Measurements from ENCODE around the gene SMIM43.
A peak's percentile ranks its signal among the peaks of the same experiment; 100 is the strongest.

The SMIM43 gene

GRCh38 chr4:121764702-121765367 is at the start of gene SMIM43:
Gene SMIM43, minus strand, starts transcription at chr4:121765164. Its CDS starts 59 bp downstream, at chr4:121765105.
- no peak for DNase-seq

- no peak for DNase-seq
Observed at GRCh38 chr4:121814756-121815155, 49.8 kb upstream of the SMIM43 start.

DNA sequence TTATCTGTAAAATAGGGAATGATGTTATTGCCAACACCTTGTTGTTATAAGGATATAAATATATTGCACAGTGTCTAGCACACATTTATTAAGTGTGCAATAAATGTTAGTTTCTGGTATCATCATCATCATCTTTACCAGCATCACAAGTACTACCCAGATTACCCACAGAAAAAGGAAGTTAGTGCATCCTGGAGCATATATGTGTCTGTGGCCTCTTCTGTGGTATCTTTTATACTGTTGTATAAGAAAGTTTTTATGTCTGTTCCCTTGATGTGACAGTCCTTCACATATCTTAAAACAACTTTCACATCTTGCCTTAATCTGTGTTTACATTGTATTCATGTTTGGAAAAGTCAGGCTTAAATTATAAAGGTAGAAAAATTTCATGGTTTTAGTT is 46.2 kb upstream of the SMIM43 start:
- no peak for DNase-seq

- DNase-seq = no peak
Observed at GRCh38 chr4:121806411-121806810, 41.4 kb upstream of the SMIM43 start.

GRCh38 chr4:121801715-121802075 is 36.7 kb upstream of the SMIM43 start:
- DNase-seq = no peak

DNA sequence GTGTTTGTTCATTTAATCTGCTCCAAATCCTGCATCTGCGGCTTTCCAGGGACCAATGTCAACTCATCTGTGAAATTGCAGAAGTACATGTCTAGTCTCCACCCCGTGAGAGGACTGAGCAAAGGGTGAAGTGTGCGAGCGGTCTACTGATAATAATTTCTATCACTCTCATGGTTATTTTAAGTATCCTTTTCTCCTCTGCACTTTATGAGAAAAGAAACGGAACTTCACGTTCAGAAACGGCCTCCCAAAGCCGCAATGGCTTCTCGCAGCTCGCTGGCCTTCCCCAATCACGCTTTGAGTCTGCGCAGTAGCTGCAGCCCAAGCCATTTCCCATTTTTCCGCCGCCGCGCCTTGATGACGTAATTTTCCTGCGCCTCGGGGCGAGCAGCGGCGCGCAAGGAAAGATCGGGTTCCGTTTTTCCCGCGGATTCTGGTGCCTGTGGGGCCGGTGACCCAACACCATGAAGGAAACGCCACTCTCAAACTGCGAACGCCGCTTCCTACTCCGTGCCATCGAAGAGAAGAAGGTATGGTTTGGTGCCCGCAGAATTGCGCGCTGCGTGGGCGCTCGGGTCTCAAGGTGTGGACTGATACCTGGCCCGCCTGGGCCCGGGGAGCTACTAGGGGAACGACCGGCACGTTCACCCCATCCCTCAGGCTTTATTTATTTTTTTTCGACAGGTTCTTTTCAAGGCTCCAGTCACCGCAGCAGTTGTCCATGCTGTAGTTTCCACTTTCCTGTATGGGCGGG is 36.2 kb upstream of the SMIM43 start, which contains the start of gene EXOSC9:
EXOSC9 (plus strand) TSS at position 363 of the 754 bp plus-strand sequence; CDS start at position 465, 102 bp downstream.
- DNase-seq = peak; percentile 85 to 95 (median 91)

DNA sequence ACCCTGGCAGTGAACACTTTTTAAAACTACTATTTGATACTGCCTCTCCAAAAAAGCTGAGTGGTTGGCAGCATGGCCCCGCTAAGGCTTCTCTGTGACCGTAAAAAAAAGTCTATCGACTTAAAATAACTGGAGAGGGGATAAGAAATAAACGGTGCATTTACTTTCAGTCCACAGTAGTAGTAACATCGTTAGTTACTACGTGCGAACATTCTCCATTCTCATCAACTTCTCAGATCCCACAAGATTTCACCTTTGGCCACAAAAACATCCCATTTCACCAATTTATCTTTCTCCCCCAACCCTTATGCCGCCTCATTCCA is 35.6 kb upstream of the SMIM43 start:
- DNase-seq = no peak

- DNase-seq = peak in 1 of 6 experiments; percentile 23
Observed at GRCh38 chr4:121799867-121800501, 35.0 kb upstream of the SMIM43 start.

DNA sequence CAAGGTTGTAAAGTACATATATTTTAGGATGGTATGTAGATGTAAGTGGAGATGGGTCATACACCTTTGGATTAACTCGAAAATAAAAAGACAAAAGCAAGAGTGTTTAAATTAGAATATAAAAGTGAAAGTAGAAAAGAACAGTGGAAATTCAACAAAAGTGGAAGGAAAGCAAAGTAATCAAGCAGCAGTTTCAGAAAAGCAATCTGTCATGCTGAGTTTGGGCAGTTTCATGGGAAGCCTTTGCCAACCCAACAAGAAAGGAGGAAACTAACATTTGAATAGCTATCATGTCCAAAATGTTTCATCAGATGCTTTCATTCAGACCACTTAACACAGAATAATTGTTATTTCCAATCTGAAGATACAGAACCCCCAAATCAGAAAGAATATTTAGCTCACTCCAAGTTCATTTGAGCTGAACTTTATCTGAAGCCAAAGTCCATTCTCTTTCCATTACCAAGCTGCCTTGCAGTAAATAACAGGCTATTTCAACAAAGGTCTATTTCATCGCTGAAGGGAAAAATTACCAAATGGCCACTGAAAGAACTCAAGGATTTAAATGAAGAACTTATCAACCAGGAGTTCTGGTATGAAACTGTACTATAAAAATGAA is 34.4 kb upstream of the SMIM43 start:
- DNase-seq = no peak

DNA sequence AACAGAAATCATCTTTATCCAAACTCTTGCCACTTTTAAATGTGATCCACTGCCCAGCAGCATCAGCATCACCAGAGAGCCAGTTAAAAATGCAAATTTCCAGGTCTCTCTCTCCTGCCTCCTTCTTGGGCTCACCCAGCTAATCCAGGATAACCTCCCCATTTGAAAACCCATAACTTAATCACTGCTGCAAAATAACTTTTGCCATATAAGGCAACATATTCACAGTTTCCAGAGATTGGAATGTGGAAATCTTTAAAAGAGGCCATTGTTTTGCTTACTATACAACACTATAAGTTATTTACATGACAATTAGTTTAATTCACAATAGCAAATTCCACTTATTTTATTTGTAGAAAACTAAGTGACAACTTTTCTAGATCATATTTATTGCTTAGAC is 31.3 kb upstream of the SMIM43 start:
- DNase-seq = no peak

GRCh38 chr4:121794505-121795188 is 29.7 kb upstream of the SMIM43 start:
- no peak for DNase-seq

DNA sequence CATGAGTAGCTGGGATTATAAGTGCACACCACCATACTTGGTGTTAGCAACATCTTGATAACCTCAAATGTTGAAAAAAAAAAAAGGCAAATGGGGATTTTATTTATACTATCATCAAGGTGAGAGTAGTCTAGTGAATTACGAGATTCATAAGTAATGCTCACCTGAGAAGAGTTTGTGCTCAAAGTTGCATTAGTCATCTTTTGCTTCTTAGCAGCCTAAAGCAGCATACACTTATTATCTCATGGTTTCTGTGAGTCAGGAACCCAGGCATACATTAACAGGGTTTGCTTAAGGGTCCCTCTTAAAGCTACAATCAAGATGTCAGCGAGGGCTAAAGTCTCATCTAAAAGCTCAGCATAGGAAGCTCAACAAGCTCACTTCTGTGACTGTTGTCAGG is 28.0 kb upstream of the SMIM43 start:
- DNase-seq = no peak

- DNase-seq = no peak
Observed at GRCh38 chr4:121791481-121791880, 26.5 kb upstream of the SMIM43 start.

DNA sequence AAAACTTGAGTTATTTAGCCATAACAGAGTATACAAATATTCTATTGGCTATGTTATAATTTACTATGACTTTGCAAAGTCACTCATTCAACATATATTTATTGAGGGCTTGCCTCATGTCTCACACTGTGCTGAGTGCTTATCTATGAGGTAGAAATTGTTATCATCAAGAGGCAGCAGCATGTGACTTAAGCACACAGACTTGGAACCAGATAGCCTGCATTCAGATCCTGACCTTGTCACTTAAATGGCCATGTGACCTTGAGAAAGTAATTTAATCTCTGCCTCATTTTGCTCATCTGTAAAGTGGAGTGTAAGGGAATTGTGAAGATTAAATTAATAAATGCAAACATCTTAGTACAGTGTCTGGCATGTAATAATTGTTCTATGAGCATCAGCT is 26.0 kb upstream of the SMIM43 start:
- no peak for DNase-seq

DNA sequence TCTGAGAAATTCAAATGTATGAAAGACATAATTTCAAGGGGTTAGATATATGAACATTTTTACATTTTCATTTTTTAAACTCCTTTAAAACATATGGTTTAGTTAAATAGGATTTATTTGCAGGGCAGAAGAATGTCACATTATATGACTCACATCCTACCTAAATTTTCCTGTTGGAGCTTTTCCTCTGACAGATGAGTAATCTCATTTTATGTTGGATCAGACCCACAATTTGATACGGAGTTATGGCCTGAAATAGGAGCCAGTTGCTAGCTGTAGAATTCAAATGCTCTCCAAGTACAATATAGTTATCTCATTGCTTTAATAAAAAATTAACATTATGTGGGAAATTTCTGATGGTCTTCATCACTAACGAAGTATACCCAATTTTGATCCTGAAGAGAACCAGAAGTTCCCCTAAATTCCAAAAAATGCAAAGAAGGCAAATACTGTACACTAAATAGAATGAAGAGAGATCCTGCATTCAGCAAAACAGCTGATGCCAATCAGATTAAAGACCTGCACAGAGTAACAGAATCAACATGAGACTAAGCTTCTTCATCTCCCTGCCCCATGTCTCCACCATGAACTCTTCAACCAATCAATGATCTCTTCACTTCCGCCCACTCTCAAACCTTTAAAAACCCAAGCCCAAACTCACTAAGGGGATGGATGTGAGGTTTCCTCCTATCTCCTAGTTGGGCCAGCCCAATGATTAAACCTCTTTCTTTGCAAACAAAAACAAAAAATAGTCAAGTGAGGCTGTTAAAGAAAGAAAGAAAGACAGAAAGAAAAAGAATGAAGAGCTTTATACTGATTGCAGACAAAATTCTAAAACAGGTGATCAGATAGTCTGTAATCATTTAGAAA is 25.2 kb upstream of the SMIM43 start:
- no peak for DNase-seq

DNA sequence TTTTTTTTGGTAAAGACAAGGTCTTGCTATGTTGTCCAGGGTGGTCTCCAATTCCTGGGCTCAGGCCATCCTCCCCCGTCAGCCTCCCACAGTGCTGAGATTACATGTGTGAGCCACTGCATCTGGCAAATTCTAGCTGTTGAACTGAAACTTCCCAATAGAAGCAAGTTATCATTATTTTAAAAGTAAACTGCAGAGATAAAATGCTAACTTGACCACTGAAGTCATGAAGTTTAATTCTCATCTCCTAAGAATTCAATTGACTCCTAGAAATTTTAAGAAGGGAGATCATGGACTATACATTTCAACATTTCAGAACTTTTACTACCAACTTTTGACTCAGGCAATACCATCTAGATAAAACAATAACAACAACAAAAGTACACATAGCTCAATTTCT is 24.5 kb upstream of the SMIM43 start:
- DNase-seq = no peak

DNA sequence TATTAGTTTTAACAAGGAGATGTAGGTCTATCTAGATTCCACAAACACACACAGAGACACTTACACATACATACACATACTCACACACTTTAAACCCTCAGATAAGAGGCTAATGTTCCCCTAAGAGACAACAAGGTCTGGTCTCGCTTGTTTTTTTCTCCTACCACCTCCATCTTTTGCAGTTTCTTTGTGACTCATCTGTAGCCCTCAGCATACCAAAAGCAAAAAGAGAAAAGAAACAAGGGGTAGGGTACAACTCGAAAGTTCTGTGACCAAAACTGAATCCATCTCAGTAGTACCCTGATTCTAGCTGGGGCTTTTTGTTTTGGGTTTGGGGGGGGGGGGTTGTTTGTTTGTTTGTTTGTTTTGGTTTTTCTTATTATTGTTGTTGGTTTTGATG is 23.9 kb upstream of the SMIM43 start:
- DNase-seq = no peak

GRCh38 chr4:121786221-121786620 is 21.3 kb upstream of the SMIM43 start:
- no peak for DNase-seq

GRCh38 chr4:121785479-121785878 is 20.5 kb upstream of the SMIM43 start:
- DNase-seq = no peak

DNA sequence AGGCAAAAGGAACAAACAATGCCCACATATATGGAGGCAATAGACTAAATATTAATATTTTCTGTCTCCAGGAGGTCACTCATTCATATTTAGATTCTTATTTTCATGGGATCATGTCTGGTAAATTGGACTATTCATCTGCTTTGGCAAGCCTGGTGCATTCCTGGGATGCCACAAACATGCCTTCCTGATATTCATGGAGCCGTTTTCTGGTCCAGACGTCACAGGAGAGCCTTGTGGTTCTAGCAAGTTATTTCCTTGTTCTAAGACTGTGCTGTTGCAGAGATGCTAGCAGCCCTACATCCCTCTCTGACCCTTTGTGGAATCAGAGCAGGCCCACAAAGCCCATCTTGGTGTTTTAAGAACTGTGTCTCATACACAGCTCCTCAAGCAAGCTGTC is 20.0 kb upstream of the SMIM43 start:
- no peak for DNase-seq

- DNase-seq = no peak
Observed at GRCh38 chr4:121784401-121784800, 19.4 kb upstream of the SMIM43 start.

DNA sequence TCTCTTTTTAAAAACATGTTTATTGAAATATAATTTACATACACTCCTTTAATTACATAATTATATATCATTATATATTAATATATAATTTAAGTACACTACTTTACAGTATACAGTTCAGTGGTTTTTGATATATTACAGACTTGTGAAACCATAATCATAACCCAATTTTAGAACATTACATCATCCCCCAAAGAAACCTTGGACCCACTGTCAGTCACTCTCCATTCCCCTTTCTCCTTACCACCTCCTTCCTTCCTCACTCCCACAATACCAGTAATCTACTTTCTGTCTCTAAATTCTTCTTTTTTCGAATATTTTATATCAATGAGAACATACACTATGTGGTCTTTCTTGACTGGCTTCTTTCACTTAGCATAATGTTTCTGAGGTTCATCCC is 18.2 kb upstream of the SMIM43 start:
- no peak for DNase-seq
